Fibroblast of mammary gland (primary cell): ENCODE data around the gene RCAN1.

ENCODE experiments used
- DNase-seq: peaks from one replicate; pipeline ENCODE4 v3.0.0-alpha.2; 2010; ENCODE audit warnings: low read depth
- H3K4me3 ChIP-seq: 2 replicates; pipeline ENCODE4 v1.5.1; 2011; ENCODE audit warnings: low read depth, mild to moderate bottlenecking, low read length, moderate library complexity; ENCODE audit not compliant: control insufficient read depth
- CTCF ChIP-seq: conservative IDR thresholded peaks from 2 replicates; pipeline ENCODE4 v1.5.1; 2011; ENCODE audit warnings: low read depth, low read length, inconsistent platforms; ENCODE audit not compliant: control insufficient read depth, insufficient read depth

The RCAN1 gene

GRCh38 chr21:34625030-34625593 lies 10.2 kb upstream of the RCAN1 start:
- no peak for TF ChIP-seq CTCF
- DNase-seq: no peak
- no peak overlapping the region for H3K4me3 ChIP-seq

- DNase-seq: no peak
- TF ChIP-seq CTCF: no peak
- no peak overlapping the region for H3K4me3 ChIP-seq
Measured at GRCh38 chr21:34623516-34623915, 8.6 kb upstream of the RCAN1 start.

GRCh38 chr21:34621434-34622350 lies 6.8 kb upstream of the RCAN1 start:
- no peak overlapping the region for H3K4me3 ChIP-seq
- no peak for DNase-seq
- TF ChIP-seq CTCF: no peak

GRCh38 chr21:34619841-34620665 lies 5.1 kb upstream of the RCAN1 start:
- DNase-seq: no peak
- H3K4me3 ChIP-seq: no peak overlapping the region
- no peak for TF ChIP-seq CTCF

- H3K4me3 ChIP-seq: no peak overlapping the region
- TF ChIP-seq CTCF: no peak
- no peak for DNase-seq
Measured at GRCh38 chr21:34618941-34619340, 4.0 kb upstream of the RCAN1 start.

GRCh38 chr21:34617753-34618339 lies 2.9 kb upstream of the RCAN1 start:
- DNase-seq: no peak
- H3K4me3 ChIP-seq: no peak overlapping the region
- TF ChIP-seq CTCF: no peak
